Stimulated activated naive CD8-positive, alpha-beta T cell treated with anti-CD3 and anti-CD28 coated beads, Interleukin-15, amount 100 ng/mL, for 72 hours (primary cell): ENCODE results near the gene P2RX7.

Source experiments
- ATAC-seq: fragments of 150-1000 bp; cut with Tn5 transposase; 2 replicates; pipeline ENCODE4 v1.10.0; 2021; ENCODE audit warnings: mild to moderate bottlenecking, moderate library complexity
- DNase-seq, 2 donors: peaks; one replicate each; pipeline ENCODE4 v3.0.0; 2021 to 2022
- H3K27ac Mint-ChIP-seq, 2 donors: one replicate each; pipeline ENCODE4 v1.8.0; 2022; ENCODE audit warnings: mild to moderate bottlenecking in 2 of 2, mixed read lengths in 2 of 2, moderate library complexity in 2 of 2
- H3K27me3 Mint-ChIP-seq: one replicate; pipeline ENCODE4 v1.8.0; 2022; ENCODE audit warnings: mixed read lengths
- H3K4me1 Mint-ChIP-seq: one replicate; pipeline ENCODE4 v1.8.0; 2022; ENCODE audit warnings: mild to moderate bottlenecking, mixed read lengths
- H3K4me3 Mint-ChIP-seq, 2 donors: one replicate each; pipeline ENCODE4 v1.8.0; 2022; ENCODE audit warnings: mild to moderate bottlenecking in 2 of 2, mixed read lengths in 2 of 2, moderate library complexity in 1 of 2
- H3K9me3 Mint-ChIP-seq, 2 donors: one replicate each; pipeline ENCODE4 v1.8.0; 2022; ENCODE audit warnings: mixed read lengths in 2 of 2

Gene P2RX7

DNA sequence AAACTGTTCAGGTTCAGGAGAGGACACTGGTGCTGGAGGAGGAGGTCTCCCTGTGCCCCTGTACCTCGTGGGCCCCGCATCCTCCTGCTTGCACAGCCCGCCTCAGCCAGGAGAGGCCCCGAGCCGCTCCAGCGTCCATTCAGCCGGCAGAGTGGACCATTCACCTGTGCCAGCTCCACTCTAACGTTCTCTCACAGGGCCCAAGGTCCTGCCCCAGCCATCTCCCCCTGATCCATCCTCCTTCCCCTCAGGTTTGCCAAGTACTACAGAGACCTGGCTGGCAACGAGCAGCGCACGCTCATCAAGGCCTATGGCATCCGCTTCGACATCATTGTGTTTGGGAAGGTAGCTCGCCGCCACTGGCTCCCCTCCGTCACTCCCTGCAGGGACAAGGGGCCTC, 99.5 kb downstream of the P2RX7 start:
- no peak overlapping the region for H3K4me3 Mint-ChIP-seq
- H3K27ac Mint-ChIP-seq = no peak overlapping the region
- DNase-seq (no peak), ATAC-seq (no peak)
- no peaks in the 10 kb centered on the region for H3K9me3 Mint-ChIP-seq
- peaks cover 18% of the 10 kb centered on the region for H3K4me1 Mint-ChIP-seq
- H3K27me3 Mint-ChIP-seq = no peaks in the 10 kb centered on the region

DNA sequence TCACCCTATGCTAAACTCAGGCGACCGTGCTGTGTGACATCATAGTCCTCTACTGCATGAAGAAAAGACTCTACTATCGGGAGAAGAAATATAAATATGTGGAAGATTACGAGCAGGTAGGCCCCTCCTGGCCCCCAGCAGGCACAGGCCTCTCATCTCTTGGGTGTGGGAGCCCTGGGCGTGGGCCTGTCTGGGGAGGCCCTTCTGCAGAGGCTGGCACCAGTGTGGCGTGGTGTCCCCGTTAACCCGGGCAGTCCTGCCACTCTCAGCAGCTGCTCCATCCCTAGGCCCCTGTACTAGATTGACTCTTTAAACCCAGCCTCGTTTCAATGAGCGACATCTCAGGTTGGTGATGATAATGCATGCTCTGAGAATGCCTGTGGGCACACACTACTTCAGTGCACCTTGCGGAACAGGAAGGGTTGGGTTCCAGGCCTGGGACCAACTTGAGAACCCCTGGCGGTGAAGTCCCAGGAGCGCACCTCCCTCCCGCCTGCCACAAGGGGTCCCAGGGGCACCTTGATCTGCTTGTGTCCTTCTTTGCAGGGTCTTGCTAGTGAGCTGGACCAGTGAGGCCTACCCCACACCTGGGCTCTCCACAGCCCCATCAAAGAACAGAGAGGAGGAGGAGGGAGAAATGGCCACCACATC, 100.4 kb downstream of the P2RX7 start:
- no peaks in the 10 kb centered on the region for H3K9me3 Mint-ChIP-seq
- H3K27me3 Mint-ChIP-seq = no peaks in the 10 kb centered on the region
- no peak overlapping the region for H3K4me3 Mint-ChIP-seq
- no peak for DNase-seq
- peak overlapping the region in 1 of 2 donors; percentile 48 for H3K27ac Mint-ChIP-seq
- H3K4me1 Mint-ChIP-seq = peaks cover 12% of the 10 kb centered on the region
- ATAC-seq = peak; percentile 41

DNA sequence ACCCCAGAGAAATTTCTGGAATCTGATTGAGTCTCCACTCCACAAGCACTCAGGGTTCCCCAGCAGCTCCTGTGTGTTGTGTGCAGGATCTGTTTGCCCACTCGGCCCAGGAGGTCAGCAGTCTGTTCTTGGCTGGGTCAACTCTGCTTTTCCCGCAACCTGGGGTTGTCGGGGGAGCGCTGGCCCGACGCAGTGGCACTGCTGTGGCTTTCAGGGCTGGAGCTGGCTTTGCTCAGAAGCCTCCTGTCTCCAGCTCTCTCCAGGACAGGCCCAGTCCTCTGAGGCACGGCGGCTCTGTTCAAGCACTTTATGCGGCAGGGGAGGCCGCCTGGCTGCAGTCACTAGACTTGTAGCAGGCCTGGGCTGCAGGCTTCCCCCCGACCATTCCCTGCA, 100.9 kb downstream of the P2RX7 start:
- no peaks in the 10 kb centered on the region for H3K27me3 Mint-ChIP-seq

DNA sequence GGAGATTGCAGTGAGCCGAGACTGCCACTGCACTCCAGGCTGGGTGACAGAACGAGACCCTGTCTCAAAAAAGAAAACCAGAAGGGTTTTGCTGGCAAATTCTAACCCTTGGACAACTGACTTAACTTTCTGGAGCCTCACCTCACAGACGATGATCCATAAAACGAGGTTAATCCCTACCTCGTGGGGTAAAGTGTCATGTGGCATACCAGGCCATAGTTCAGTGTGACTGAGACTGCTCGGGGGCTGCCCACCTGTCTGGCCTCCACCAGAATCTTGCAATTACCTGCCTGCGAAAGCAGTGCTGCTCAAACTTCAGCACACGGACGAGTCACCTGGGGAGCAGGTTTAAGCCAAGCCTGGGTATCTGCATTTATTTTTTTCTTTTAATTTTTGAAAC, 104.1 kb downstream of the P2RX7 start:
- DNase-seq = no peak
- H3K27ac Mint-ChIP-seq = no peak overlapping the region
- H3K4me1 Mint-ChIP-seq = peaks cover 31% of the 10 kb centered on the region
- H3K27me3 Mint-ChIP-seq = no peaks in the 10 kb centered on the region
- ATAC-seq = no peak
- H3K4me3 Mint-ChIP-seq = no peak overlapping the region
- no peaks in the 10 kb centered on the region for H3K9me3 Mint-ChIP-seq

More for the DNA sequence above, 100.9 kb downstream of the P2RX7 start:
- no peak for DNase-seq
- no peak for ATAC-seq
- no peaks in the 10 kb centered on the region for H3K9me3 Mint-ChIP-seq
- H3K4me3 Mint-ChIP-seq = no peak overlapping the region
- H3K4me1 Mint-ChIP-seq = peaks cover 12% of the 10 kb centered on the region
- peak overlapping the region in 1 of 2 donors; percentile 48 for H3K27ac Mint-ChIP-seq

DNA sequence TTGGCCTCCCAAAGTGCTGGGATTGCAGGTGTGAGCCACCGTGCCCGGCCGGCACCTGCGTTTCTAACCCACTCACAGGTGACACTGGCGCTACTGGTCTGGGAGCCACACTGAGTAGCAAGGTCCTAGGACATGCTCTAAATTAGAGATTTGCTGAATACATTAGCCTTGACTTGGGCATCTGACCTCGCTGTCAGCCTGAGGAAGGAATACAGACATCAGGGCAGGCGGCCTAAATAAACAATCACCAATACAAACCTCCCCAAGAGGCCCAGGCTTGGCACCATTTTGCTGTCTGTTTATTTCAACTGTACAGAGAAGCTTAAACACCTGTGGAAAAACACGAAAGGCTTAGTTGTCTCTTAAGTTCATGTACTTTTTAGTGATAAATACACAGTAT, 104.7 kb downstream of the P2RX7 start:
- Mint-ChIP-seq H3K4me1 (peaks cover 36% of the 10 kb centered on the region), H3K4me3 (no peak overlapping the region), H3K27me3 (no peaks in the 10 kb centered on the region), H3K27ac (no peak overlapping the region), H3K9me3 (no peaks in the 10 kb centered on the region)
- DNase-seq = no peak
- ATAC-seq = no peak
